IgD-negative memory B cell (primary cell): ENCODE measurements around the gene KLHDC7A. TPM values are rescaled to one million over a fixed set of nuclear protein-coding genes. Genes with fewer than 3 reads are reported as not detected.
"Not testable (repeated sequence)": the region's sequence is repeated elsewhere in the genome, so short reads cannot be mapped to it uniquely, and the experiment has no call there.

ENCODE experiments used
- H3K27ac Mint-ChIP-seq, 3 donors: one replicate each; pipeline ENCODE4 v1.8.0; 2020 to 2022; ENCODE audit warnings: mild to moderate bottlenecking in 3 of 3, mixed read lengths in 3 of 3, moderate library complexity in 1 of 3
- H3K27me3 Mint-ChIP-seq: one replicate; pipeline ENCODE4 v1.8.0; 2021; ENCODE audit warnings: mixed read lengths
- H3K36me3 Mint-ChIP-seq: one replicate; pipeline ENCODE4 v1.8.0; 2020; ENCODE audit warnings: mild to moderate bottlenecking, mixed read lengths
- H3K4me1 Mint-ChIP-seq, 3 donors: one replicate each; pipeline ENCODE4 v1.8.0; 2020 to 2022; ENCODE audit warnings: mixed read lengths in 3 of 3, mild to moderate bottlenecking in 1 of 3
- H3K4me3 Mint-ChIP-seq, 4 donors: one replicate each; pipeline ENCODE4 v1.8.0; 2020 to 2022; ENCODE audit warnings: mild to moderate bottlenecking in 4 of 4, mixed read lengths in 4 of 4, moderate library complexity in 3 of 4
- H3K9me3 Mint-ChIP-seq, 3 donors: one replicate each; pipeline ENCODE4 v1.8.0; 2020 to 2021; ENCODE audit warnings: mixed read lengths in 3 of 3, mild to moderate bottlenecking in 1 of 3
- polyA plus RNA-seq: library from polyadenylated mRNA; unstranded; fragments of 300-500 nt; fragmentation: Illumina TruSeq; gene quantifications from one replicate; pipeline ENCODE4 v1.2.3, GENCODE V29; 2021

Gene KLHDC7A
- not detected for polyA plus RNA-seq

GRCh38 chr1:18480315-18481189, at the start of gene KLHDC7A:
Gene KLHDC7A (plus strand): TSS chr1:18480930. CDS start chr1:18480982, 52 bp downstream.
- H3K27ac Mint-ChIP-seq: peak within 1 kb of the TSS in 1 of 3 donors; percentile 19
- peaks cover 0 to 5% (median 3%) of the 10 kb centered on the region in 3 donors for H3K4me1 Mint-ChIP-seq
- H3K4me3 Mint-ChIP-seq: peak within 1 kb of the TSS in 2 of 4 donors; percentile 27 to 57
- peaks cover 0 to 2% (median 0%) of the 10 kb centered on the region in 3 donors for H3K9me3 Mint-ChIP-seq
- H3K27me3 Mint-ChIP-seq: peaks cover 36% of the 10 kb centered on the region
- no peaks in the 10 kb centered on the region for H3K36me3 Mint-ChIP-seq

- Mint-ChIP-seq H3K4me3 (no peak overlapping the region), H3K36me3 (no peaks in the 10 kb centered on the region), H3K4me1 (no peaks in the 10 kb centered on the region), H3K27me3 (peaks cover 7% of the 10 kb centered on the region), H3K27ac (no peak overlapping the region), H3K9me3 (peaks cover 5 to 14% (median 7%) of the 10 kb centered on the region in 3 donors)
Measured at GRCh38 chr1:18434041-18434440, 46.7 kb upstream of the KLHDC7A start.

- no peaks in the 10 kb centered on the region for H3K36me3 Mint-ChIP-seq
- H3K4me1 Mint-ChIP-seq: no peaks in the 10 kb centered on the region
- H3K27ac Mint-ChIP-seq: no peak overlapping the region
- H3K27me3 Mint-ChIP-seq: peaks cover 15% of the 10 kb centered on the region
- peaks cover 3 to 12% (median 8%) of the 10 kb centered on the region in 3 donors for H3K9me3 Mint-ChIP-seq
- H3K4me3 Mint-ChIP-seq: no peak overlapping the region
Measured at GRCh38 chr1:18440385-18441226, 40.1 kb upstream of the KLHDC7A start.

GRCh38 chr1:18443587-18444520, 36.9 kb upstream of the KLHDC7A start:
- Mint-ChIP-seq H3K4me3 (no peak overlapping the region), H3K9me3 (peaks cover 4 to 13% (median 9%) of the 10 kb centered on the region in 3 donors), H3K36me3 (peaks cover 1% of the 10 kb centered on the region), H3K4me1 (no peaks in the 10 kb centered on the region), H3K27ac (no peak overlapping the region), H3K27me3 (peaks cover 11% of the 10 kb centered on the region)

GRCh38 chr1:18444563-18444962, 36.2 kb upstream of the KLHDC7A start:
- no peak overlapping the region for H3K27ac Mint-ChIP-seq
- no peaks in the 10 kb centered on the region for H3K4me1 Mint-ChIP-seq
- peaks cover 4 to 13% (median 9%) of the 10 kb centered on the region in 3 donors for H3K9me3 Mint-ChIP-seq
- H3K4me3 Mint-ChIP-seq: no peak overlapping the region
- peaks cover 1% of the 10 kb centered on the region for H3K36me3 Mint-ChIP-seq
- peaks cover 12% of the 10 kb centered on the region for H3K27me3 Mint-ChIP-seq

- Mint-ChIP-seq H3K4me1 (no peaks in the 10 kb centered on the region), H3K36me3 (peaks cover 4% of the 10 kb centered on the region), H3K27ac (peak overlapping the region in 1 of 3 donors; percentile 31), H3K27me3 (peaks cover 1% of the 10 kb centered on the region), H3K9me3 (peaks cover 2 to 8% (median 8%) of the 10 kb centered on the region in 3 donors), H3K4me3 (no peak overlapping the region)
Measured at GRCh38 chr1:18446751-18447150, 34.0 kb upstream of the KLHDC7A start.

- no peak overlapping the region for H3K27ac Mint-ChIP-seq
- no peak overlapping the region for H3K4me3 Mint-ChIP-seq
- H3K27me3 Mint-ChIP-seq: peaks cover 1% of the 10 kb centered on the region
- no peaks in the 10 kb centered on the region for H3K4me1 Mint-ChIP-seq
- H3K36me3 Mint-ChIP-seq: peaks cover 4% of the 10 kb centered on the region
- peaks cover 2 to 12% (median 11%) of the 10 kb centered on the region in 3 donors for H3K9me3 Mint-ChIP-seq
Measured at GRCh38 chr1:18447509-18448220, 33.1 kb upstream of the KLHDC7A start.

- peaks cover 4% of the 10 kb centered on the region for H3K36me3 Mint-ChIP-seq
- H3K9me3 Mint-ChIP-seq: peaks cover 2 to 12% (median 11%) of the 10 kb centered on the region in 3 donors
- no peak overlapping the region for H3K27ac Mint-ChIP-seq
- no peaks in the 10 kb centered on the region for H3K4me1 Mint-ChIP-seq
- peaks cover 1% of the 10 kb centered on the region for H3K27me3 Mint-ChIP-seq
- no peak overlapping the region for H3K4me3 Mint-ChIP-seq
Measured at GRCh38 chr1:18448889-18449288, 31.8 kb upstream of the KLHDC7A start.

GRCh38 chr1:18452550-18452949, 28.2 kb upstream of the KLHDC7A start:
- Mint-ChIP-seq H3K27ac (no peak overlapping the region), H3K4me3 (no peak overlapping the region), H3K4me1 (no peaks in the 10 kb centered on the region), H3K36me3 (peaks cover 4% of the 10 kb centered on the region), H3K9me3 (peaks cover 0 to 8% (median 4%) of the 10 kb centered on the region in 3 donors), H3K27me3 (peaks cover 1% of the 10 kb centered on the region)

- no peaks in the 10 kb centered on the region for H3K36me3 Mint-ChIP-seq
- H3K4me3 Mint-ChIP-seq: no peak overlapping the region
- H3K27me3 Mint-ChIP-seq: peaks cover 7% of the 10 kb centered on the region
- no peaks in the 10 kb centered on the region for H3K4me1 Mint-ChIP-seq
- no peak overlapping the region for H3K27ac Mint-ChIP-seq
- peaks cover 0 to 2% (median 0%) of the 10 kb centered on the region in 3 donors for H3K9me3 Mint-ChIP-seq
Measured at GRCh38 chr1:18458133-18459092, 22.3 kb upstream of the KLHDC7A start.

GRCh38 chr1:18461656-18462055, 19.1 kb upstream of the KLHDC7A start:
- Mint-ChIP-seq H3K27ac (no peak overlapping the region), H3K9me3 (peaks cover 0 to 2% (median 0%) of the 10 kb centered on the region in 3 donors), H3K4me3 (no peak overlapping the region), H3K4me1 (no peaks in the 10 kb centered on the region), H3K27me3 (peaks cover 7% of the 10 kb centered on the region), H3K36me3 (no peaks in the 10 kb centered on the region)

GRCh38 chr1:18462517-18462916, 18.2 kb upstream of the KLHDC7A start:
- H3K36me3 Mint-ChIP-seq, H3K4me3 Mint-ChIP-seq, H3K27me3 Mint-ChIP-seq, H3K4me1 Mint-ChIP-seq, H3K9me3 Mint-ChIP-seq, H3K27ac Mint-ChIP-seq: not testable (repeated sequence)

GRCh38 chr1:18463063-18463462, 17.7 kb upstream of the KLHDC7A start:
- peaks cover 7% of the 10 kb centered on the region for H3K27me3 Mint-ChIP-seq
- no peak overlapping the region for H3K4me3 Mint-ChIP-seq
- H3K9me3 Mint-ChIP-seq: peaks cover 0 to 1% (median 0%) of the 10 kb centered on the region in 3 donors
- H3K27ac Mint-ChIP-seq: no peak overlapping the region
- H3K36me3 Mint-ChIP-seq: no peaks in the 10 kb centered on the region
- no peaks in the 10 kb centered on the region for H3K4me1 Mint-ChIP-seq
